ENCODE measurements around the gene XPO1.
"Not testable (repeated sequence)": the region's sequence is repeated elsewhere in the genome, so short reads cannot be mapped to it uniquely, and the experiment has no call there.

The XPO1 gene

DNA sequence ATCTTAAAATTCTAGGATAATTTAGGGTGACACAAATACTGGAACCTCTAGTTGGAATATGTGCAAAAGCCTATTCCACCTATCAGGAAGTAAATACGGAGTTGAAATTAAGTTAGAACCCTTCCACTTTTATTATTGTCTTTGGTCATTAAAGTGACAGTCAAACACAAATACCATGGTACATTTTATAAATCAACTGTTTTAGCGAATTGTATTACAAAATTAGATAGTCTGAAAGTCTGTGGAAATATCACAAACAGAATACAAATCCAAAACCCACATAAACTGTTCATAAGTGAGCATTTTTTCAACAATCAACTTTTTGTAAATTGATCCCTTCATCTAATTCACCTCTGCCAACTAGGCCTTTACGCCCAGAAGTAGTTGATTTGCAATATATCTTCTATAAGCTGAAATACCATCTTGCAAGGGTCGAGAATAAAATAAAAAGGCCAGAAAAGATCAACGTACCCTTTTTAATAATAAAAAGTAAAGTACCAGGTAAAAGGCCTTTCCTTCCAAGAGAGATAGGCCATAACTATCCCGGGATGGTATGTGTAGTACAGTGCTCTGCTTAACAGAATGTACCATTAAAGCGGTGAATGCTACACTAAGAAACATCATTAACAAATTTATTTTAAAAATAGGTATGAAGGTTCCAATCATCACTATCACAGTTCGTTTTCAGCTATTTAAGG is 68.6 kb downstream of the XPO1 start:
- no peak for DNase-seq (ENCODE audit: low read depth in 3 of 3)

DNA sequence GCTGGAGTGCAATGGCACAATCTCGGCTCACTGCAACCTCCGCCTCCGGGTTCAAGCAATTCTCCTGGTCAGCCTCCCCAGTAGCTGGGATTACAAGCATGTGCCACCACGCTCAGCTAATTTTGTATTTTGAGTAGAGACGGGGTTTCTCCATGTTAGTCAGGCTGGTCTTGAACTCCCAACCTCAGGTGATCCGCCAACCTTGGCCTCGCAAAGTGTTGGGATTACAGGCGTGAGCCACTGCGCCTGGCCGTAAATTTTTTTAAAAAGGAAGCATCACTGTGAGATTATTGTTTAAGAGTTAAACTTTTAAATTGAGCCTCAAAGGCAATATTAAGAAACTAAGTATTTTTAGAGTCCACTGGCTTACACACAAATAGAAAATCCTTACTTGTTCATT is 69.9 kb downstream of the XPO1 start:
- DNase-seq (ENCODE audit: low read depth in 3 of 3): not testable (repeated sequence)

DNA sequence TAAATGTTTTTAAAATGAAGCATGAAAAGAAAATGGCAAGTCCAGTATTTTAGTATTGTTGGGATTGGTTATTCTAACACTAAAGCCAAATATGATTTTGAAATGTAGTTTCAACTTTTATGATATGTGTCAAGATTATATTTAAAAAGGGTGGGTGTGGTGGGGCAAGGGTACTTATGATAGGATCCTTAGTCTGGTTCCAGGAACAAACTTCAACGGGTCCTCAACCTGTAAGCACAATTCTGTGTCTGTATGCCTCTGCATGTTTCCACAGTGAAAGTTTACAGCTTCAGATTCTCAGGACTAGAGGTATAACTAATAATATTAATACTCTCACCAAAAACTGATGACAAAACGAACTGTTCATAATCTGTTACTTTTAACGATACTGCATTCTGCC is 73.1 kb downstream of the XPO1 start:
- DNase-seq (ENCODE audit: low read depth in 3 of 3): no peak

DNA sequence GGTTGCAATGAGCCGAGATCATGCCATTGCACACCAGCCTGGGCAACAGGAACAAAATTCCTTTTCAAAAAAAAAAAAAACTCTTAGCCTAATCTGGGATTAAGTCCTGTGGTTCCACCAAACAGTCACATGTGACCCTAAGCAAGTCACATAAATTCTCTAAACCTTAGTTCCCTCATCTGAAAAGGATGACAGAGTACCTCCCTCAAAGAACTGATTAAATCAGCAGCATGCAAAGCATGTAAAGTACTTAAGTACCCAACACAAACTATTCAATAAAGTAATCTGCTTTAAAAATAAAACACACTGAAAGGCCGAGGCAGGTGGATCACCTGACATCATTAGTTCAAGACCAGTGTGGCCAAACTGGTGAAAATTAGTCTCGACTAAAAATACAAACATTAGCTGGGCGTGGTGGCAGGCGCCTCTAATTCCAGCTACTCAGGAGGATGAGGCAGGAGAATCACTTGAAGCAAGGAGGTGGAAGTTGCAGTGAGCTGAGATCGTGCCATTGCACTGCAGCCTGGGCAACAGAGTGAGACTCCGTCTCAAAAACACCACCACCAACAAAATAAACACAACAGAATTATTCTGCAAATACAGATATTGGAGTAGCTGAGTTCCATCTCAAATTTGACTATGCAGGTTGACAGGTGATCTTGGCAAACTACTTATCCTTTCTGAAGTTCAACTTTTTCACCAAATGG is 74.2 kb downstream of the XPO1 start:
- no peak for DNase-seq (ENCODE audit: low read depth in 3 of 3)

DNA sequence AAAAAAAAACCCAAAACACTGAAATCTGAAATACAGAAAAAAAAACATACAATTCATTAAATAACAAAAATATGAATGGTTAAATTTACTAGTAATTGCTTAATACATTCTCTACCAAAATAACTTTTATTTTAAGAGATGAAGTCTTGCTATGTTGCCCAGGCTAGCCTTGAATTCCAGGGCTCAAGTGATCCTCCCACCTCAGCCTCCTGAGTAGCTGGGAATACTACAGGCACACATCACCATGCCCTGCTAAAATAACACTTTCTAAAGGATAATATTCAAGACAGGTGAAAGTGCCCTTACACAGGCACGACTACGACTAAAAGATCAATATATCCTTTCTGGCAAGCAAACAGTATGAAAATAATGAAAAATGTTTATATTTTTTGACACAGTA is 76.8 kb downstream of the XPO1 start:
- no peak for DNase-seq (ENCODE audit: low read depth in 3 of 3)

DNA sequence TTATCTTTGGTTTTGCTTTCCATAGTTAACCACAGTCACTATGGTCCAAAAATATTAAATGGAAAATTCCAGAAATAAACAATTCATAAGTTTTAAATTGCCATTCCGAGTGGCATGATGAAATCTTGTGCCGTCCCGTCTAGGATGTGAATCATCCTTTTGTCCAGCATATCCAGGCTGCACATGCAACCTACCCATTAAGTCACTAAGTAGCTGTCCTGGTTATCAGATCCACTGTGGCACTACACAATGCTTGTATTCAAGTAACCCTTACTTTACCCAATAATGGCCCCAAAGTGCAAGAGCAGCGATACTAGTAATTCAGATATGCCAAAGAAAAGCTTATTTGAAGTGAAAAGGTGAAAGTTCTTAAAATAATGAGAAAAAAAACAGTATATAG is 78.0 kb downstream of the XPO1 start:
- no peak for DNase-seq (ENCODE audit: low read depth in 3 of 3)

DNA sequence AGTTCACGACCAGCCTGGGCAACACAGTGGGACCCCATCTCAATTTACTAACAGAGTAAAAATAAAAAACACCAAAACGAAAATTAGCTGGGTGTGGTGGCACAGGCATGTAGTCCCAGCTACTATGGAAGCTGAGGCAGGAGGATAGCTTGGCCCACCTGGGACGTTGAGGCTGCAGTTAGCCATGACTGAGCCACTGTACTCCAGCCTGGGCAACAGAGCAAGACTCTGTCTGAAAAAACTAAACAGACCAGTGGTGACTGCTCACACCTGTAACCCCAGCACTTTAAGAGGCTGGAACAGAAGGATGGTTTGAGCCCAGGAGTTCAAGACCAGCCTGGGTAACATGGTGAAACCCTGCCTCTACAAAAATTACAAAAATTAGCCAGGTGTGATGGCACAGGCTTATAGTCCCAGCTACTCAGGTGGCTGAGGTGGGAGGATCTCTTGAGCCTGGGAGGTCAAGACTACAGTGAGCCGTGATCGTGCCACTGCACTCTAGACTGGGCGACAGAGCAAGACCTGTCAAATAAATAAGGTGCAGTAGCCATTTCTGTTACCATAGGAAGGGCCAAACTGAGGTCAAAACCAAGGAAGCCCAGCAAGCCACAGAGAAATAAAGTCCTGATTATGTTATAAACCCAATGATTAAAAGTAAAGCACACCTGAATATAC is 81.3 kb downstream of the XPO1 start:
- no peak for DNase-seq (ENCODE audit: low read depth in 3 of 3)

DNA sequence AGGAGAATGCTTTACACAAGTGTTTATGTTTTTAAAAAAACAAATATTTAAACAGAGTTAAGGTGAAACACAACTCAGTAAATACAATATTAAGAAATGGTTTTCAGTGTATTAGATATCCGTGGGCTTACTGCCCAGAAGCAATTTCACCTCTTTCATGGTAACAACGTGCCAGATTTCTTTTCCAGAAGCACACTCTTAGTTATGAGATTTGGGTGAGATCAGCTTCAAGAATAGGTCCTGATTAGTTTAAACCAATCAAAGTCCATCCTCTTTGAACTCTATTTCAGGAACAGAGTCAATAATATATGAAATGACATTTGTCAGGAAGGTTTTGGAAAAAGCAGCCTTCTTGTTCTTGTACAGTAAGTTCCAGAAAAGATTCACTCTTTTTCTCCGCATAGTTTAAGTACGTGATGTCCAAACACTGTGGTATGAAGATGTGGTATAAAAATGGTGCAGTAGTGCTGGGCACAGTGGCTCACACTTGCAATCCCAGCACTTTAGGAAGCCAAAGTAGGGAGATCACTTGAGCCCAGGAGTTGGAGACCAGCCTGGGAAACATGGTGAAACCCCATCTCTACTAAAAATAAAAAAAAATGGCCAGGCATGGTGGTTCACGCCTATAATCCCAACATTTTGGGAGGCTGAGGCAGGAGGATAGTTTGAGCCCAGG is 81.9 kb downstream of the XPO1 start:
- no peak for DNase-seq (ENCODE audit: low read depth in 3 of 3)

DNA sequence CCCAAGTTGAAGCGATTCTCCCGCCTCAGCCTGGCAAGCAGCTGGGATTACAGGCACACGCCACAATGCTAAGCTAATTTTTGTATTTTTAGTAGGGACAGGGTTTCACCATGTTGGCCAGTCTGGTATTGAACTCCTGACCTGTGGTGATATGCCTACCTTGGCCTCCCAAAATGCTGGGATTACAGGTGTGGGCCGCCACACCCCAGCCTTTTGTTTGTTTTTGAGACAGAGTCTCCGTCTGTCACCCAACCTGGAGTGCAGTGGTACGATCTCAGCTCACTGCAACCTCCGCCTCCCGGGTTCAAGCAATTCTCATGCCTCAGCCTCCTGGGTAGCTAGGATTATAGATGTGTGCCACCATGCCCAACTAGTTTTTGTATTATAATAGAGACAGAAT is 83.2 kb downstream of the XPO1 start:
- DNase-seq (ENCODE audit: low read depth in 3 of 3): not testable (repeated sequence)

DNA sequence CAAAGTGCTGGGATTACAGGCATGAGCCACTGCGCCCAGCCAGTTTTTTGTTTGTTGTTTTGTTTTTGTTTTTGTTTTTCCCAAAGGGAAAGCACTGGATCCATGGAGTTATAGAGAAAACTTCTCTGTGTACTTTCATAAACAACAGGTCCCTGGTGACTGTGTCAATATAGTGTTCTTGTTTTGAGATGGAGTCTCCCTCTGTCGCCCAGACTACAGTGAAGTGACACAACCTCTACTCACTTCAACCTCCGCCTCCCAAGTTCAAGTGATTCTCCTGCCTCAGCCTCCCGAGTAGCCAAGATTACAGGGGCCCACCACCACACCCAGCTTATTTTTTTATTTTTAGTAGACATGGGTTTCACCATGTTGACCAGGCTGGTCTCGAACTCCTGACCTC is 83.8 kb downstream of the XPO1 start:
- DNase-seq (ENCODE audit: low read depth in 3 of 3): no peak

DNA sequence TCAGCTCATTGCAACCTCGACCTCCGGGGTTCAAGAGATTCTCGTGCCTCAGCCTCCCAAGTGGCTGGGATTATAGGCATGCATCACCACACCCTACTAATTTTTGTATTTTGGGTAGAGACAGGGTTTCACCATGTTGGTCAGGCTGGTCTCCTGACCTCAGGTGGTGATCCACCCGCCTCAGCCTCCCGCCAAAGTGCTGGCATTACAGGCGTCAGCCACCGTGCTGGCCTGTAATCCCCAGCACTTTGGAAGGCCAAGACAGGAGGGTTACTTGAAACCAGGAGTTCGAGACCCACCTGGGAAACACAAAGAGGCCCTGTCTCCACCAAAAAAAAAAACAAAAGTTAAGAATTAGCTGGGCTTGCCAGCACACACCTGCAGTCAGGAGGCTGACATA is 85.8 kb downstream of the XPO1 start:
- DNase-seq (ENCODE audit: low read depth in 3 of 3): no peak

DNA sequence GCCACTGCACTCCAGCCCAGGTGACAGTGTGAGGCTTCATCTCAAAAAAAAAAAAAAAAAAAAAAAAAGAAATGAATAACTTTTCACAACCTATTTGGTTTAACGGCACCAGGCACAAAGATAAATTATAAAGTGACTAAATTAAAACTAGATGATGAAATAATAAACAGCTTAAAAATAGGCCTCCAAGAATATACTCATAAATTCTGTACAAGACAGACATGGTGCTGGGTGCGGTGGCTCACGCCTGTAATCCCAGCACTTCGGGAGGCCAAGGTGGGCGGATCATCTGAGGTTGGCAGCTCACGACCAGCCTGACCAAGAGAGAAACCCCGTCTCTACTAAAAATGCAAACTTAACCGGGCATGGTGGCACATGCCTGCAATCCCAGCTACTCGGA is 87.0 kb downstream of the XPO1 start:
- DNase-seq (ENCODE audit: low read depth in 3 of 3): no peak

DNA sequence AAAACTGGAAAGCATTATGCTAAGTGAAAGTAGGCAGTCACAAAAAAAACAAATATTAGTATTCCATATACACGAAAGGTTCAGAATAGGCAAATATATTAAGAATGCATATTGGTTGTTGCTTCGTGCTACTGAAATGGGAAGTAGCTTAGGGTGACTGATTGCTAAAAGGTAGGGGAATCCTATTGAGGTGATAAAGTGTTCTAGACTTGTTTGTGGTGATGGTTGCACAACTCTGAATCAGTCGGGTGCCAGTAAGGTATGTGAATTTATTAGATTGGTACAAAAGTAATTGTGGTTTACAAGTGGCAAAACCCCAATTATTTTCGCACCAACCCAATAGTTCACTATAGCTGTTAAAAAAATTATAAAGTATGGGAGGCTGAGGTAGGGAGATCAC is 88.0 kb downstream of the XPO1 start:
- no peak for DNase-seq (ENCODE audit: low read depth in 3 of 3)

DNA sequence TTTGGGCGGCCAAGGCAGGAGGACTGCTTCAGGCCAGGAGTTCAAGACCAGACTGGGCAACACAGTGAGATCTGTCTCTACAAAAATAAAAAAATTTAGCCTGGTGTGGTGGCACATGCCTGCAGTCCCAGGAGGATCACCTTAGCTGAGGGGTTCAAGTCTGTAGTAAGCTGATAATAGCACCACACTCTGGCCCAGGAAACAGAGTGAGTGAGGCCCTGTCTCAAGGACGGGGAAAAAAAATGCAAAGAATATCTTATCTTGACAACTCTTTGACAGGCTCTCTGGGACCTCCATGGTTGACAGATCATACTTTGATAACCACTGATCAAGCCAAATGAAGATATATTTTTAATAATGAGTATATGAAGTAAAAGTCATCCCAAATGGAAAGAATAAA is 89.9 kb downstream of the XPO1 start:
- DNase-seq (ENCODE audit: low read depth in 3 of 3): no peak

DNA sequence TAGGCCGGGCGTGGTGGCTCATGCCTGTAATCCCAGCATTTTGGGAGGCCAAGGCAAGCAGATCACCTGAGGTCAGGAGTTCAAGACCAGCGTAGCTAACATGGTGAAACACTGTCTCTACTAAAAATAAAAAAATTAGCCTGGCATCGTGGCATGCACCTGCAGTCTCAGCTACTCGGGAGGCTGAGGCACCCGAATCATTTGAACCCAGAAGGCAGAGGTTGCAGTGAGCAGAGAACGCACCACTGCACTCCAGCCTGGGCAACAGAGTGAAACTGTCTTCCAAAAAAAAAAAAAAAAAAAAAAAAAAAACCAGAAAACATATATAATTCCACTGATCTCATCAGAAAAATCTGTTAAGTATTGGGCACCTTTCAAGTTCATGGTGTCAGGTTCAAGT is 91.2 kb downstream of the XPO1 start:
- DNase-seq (ENCODE audit: low read depth in 3 of 3): not testable (repeated sequence)

DNA sequence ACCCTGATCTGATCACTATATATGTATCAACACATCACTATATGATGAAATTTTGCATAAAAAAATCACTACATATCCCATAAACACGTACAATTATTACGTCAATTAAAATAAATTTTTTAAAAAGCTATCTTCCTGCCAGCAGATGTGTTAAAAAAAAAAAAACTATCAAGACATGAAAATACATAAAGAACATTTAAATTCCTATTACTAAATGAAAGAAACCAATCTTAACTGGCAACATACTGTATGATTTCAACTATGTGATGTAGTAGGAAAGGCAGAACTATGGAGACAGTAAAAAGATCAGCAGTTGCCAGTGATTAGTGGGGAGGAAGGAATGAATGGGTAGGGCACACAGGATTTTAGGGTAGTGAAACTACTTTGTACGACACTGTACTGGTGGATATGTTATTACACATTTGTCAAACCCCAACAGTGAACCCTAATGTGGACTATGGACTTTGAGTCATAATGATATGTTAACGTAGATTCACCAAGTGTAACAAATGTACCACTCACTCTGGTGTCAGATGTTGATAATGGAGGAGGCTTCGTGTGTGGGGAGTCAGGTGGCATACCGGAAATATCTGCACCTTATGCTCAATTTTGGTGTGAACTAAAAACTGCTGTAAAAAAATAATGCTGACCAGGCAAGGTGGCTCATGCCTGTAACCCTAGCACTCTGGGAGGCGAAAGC is 94.7 kb downstream of the XPO1 start:
- no peak for DNase-seq (ENCODE audit: low read depth in 3 of 3)

DNA sequence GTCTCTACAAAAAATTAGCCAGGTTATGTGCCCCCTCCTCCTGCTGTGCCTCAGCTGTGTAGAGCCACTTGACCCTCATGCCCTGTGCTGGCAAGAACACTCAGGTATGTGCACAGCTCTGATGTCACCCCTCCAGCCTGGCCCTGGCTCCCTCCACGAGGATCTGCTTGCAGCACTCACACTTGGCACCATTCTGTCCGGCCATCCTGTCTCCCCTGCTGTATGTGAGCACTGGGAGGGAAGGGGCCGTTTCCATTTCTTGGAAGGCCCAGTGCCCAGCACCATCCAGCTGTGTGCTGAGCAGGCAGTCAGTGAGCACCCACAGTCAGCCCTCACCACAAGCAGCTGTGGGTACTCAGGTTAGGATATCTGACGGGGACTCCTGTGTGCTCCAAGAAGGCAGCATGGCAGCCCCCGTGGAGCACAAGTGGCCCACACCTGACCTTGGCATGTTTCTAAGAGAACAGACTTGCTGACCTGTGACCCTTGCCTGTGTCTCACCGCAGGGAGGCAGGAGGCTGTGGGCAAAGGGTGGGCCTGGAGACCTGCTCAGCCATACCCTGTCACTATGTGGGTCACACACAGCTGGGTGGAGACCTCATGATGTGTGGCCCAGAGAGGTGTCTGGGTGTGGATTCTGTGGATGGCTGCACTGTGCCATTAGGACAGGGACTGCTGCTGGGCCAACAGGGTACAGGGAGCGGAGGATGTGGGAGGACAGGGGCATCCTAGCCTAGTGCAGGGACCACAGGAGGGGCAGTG is 98.7 kb downstream of the XPO1 start:
- DNase-seq (ENCODE audit: low read depth in 3 of 3): no peak

DNA sequence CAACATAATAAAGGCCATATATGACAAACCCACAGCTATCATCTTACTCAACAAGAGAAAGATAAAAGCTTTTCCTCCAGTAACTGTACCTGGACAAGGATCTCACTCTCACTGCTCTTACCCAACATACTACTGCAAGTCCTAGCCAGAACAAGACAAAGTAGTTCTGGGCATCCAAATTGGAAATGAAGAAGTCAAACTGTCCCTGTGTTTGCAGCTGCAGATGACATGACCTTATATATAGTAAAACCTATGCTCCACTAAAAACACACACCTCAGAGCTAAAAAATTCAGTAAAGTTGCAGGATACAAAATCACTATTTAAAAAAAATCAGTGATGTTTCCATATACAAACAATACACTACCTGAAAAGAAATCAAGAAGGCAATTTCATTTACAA is 99.5 kb downstream of the XPO1 start:
- DNase-seq (ENCODE audit: low read depth in 3 of 3): no peak

DNA sequence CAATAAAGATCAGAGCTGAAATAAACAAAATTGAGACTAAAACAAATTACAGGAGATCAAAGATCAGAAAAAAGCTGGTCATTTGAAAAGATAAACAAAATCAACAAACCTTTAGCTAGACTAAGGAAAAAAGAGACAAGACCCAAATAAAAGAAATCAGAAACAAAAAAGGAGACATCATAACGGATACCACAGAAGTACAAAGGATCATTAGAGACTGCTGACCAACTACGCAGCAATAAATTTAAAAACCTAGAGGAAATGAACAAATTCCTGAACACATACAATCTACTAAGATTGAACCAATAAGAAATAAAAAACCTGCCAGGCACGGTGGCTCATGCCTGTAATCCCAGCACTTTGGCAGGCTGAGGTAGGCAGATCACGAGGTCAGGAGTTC is 101.0 kb downstream of the XPO1 start:
- DNase-seq (ENCODE audit: low read depth in 3 of 3): no peak

DNA sequence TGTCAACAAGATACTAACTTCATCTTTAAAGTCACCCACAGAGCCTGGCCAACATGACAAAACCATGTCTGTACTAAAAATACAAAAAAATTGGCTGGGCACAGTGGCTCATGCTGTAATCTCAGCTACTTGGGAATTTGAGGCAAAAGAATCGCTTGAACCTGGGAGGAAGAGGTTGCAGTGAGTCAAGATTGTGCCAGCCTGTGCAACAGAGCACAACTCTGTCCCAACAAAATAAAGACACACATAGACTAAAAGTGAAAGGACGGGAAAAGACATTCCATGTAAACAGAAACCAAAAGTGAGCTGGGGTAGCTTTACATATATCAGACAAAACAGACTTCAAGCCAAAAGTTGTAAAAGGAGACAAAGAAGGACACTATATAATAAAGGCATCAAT is 102.1 kb downstream of the XPO1 start:
- no peak for DNase-seq (ENCODE audit: low read depth in 3 of 3)

DNA sequence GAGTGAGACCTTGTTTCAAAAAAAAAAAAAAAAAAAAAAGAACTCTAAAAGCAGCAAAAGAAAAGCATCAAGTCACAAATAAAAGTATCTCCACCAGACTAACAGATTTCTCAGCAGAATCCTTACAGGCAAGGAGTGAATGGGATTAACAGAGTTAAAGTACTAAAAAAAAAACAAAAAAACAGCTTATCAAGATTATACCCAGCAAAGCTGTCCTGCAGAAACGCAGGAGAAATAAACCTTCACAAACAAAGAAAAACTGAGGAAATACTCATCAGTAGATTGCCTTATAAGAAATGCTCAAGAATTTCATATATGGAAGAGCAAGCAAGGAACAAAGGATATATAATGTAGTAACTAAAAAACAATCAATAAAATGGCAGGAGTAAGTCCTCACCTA is 102.9 kb downstream of the XPO1 start:
- DNase-seq (ENCODE audit: low read depth in 3 of 3): no peak

Data from stimulated activated CD4-positive, alpha-beta T cell treated with anti-CD3 and anti-CD28 coated beads, TNF-alpha, amount 100 ng/mL, for 48 hours (primary cell).